Mesodermal cell (in vitro differentiated cells): Measurements from ENCODE around the gene SCN5A.

Experiments used
- H3K27ac ChIP-seq: 2 replicates; pipeline ENCODE4 v1.7.0; 2013; ENCODE audit warnings: mild to moderate bottlenecking, low read depth, low read length, moderate library complexity; ENCODE audit not compliant: severe bottlenecking
- H3K36me3 ChIP-seq: 2 replicates; pipeline ENCODE4 v1.7.1; 2013; ENCODE audit warnings: mild to moderate bottlenecking, low read length, moderate library complexity; ENCODE audit not compliant: control insufficient read depth, insufficient read depth
- H3K4me1 ChIP-seq: one replicate; pipeline ENCODE4 v1.7.1; 2013; ENCODE audit warnings: mild to moderate bottlenecking, low read length; ENCODE audit not compliant: insufficient read depth, control insufficient read depth, poor library complexity, severe bottlenecking
- H3K4me3 ChIP-seq: 2 replicates; pipeline ENCODE4 v1.7.0; 2013; ENCODE audit warnings: low read length, control low read depth, mild to moderate bottlenecking; ENCODE audit not compliant: insufficient read depth, poor library complexity, severe bottlenecking; ENCODE audit errors: extremely low read depth
- H3K9me3 ChIP-seq: 2 replicates; pipeline ENCODE4 v1.7.1; 2013; ENCODE audit warnings: mild to moderate bottlenecking, low read length, moderate library complexity; ENCODE audit not compliant: control insufficient read depth
- WGBS, 2 experiments: methylation state at CpG; one replicate each; pipeline ENCODE4 v1.1.5; 2013; ENCODE audit warnings: missing lambda C conversion rate in 2 of 2; ENCODE audit not compliant: insufficient coverage in 2 of 2; 5-methylcytosine and 5-hydroxymethylcytosine counted together

The SCN5A gene

GRCh38 chr3:38579141-38579540, 70.3 kb downstream of the SCN5A start:
- H3K4me1 ChIP-seq, result no peaks in the 10 kb centered on the region
- no peak overlapping the region for H3K27ac ChIP-seq
- H3K9me3 ChIP-seq, result no peaks in the 10 kb centered on the region
- no peaks in the 10 kb centered on the region for H3K36me3 ChIP-seq
- no peak overlapping the region for H3K4me3 ChIP-seq
- WGBS, 2 experiments, result 76 to 79% methylated on average over 11 to 12 of the region's 12 CpGs

DNA sequence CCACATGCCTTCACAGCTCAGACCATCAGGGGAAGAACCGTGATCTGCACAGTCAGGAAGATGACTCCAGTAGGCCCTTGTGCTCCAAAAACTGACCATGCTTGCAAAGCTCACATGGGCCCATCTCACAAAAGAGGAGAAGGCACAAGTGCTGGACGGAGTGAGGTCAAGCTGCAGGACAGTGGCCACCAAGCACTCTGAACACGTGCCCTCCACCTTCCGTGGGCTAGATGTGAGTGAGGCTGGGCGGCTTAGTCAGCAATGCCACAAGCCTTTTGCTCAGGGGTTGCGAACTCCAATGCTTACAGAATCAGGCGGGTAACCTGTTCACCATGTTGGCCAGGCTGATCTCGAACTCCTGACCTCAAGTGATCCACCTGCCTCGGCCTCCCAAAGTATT, 70.9 kb downstream of the SCN5A start:
- Histone ChIP-seq H3K4me1 (no peaks in the 10 kb centered on the region), H3K27ac (no peak overlapping the region), H3K9me3 (no peaks in the 10 kb centered on the region), H3K36me3 (no peaks in the 10 kb centered on the region), H3K4me3 (no peak overlapping the region)
- WGBS, 2 experiments, result 85 to 93% methylated on average over 8 to 9 of the region's 9 CpGs

GRCh38 chr3:38578081-38578475, 71.4 kb downstream of the SCN5A start:
- H3K4me1 ChIP-seq, result no peaks in the 10 kb centered on the region
- H3K27ac ChIP-seq, result no peak overlapping the region
- H3K4me3 ChIP-seq, result no peak overlapping the region
- 80 to 93% methylated on average over 1 to 2 of the region's 4 CpGs for WGBS, 2 experiments
- no peaks in the 10 kb centered on the region for H3K36me3 ChIP-seq
- H3K9me3 ChIP-seq, result no peaks in the 10 kb centered on the region

DNA sequence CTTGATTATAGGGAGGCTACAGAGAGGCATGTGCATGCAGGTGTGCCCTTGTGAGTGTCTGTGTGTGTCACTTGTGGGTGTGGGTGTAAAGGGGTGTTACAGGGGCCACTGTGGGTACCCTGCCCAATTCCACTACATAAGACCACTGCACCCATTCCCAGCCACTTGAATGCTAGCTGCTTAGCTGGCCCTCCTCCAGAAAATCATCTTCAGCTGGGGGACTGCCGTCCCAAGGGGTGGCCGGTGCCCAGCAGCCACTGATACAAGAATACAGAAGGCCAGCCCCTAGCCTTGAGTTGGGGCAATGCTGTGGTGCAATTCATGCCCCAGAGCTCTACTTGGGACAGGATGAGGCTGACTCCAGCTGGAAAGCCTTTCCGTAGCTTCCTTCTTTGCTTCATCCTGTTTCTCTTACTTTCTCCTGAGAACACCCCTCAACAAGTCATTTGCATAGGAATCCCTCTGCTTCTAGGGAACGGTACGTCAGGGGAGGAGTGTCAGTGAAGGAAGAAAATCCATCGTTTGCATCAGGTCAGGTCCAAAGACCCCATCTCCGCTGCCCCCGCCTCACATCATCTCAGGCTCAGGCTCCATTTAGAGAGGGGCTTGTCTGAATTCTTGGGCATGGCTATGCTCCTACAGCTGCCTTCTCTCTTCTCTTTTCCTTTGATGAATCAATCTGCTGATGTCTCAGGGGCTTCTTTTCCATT, 72.0 kb downstream of the SCN5A start:
- Histone ChIP-seq H3K36me3 (no peaks in the 10 kb centered on the region), H3K9me3 (no peaks in the 10 kb centered on the region), H3K4me3 (no peak overlapping the region), H3K4me1 (no peaks in the 10 kb centered on the region), H3K27ac (no peak overlapping the region)
- WGBS, 2 experiments, result 92 to 97% methylated on average over 4 to 7 of the region's 8 CpGs

DNA sequence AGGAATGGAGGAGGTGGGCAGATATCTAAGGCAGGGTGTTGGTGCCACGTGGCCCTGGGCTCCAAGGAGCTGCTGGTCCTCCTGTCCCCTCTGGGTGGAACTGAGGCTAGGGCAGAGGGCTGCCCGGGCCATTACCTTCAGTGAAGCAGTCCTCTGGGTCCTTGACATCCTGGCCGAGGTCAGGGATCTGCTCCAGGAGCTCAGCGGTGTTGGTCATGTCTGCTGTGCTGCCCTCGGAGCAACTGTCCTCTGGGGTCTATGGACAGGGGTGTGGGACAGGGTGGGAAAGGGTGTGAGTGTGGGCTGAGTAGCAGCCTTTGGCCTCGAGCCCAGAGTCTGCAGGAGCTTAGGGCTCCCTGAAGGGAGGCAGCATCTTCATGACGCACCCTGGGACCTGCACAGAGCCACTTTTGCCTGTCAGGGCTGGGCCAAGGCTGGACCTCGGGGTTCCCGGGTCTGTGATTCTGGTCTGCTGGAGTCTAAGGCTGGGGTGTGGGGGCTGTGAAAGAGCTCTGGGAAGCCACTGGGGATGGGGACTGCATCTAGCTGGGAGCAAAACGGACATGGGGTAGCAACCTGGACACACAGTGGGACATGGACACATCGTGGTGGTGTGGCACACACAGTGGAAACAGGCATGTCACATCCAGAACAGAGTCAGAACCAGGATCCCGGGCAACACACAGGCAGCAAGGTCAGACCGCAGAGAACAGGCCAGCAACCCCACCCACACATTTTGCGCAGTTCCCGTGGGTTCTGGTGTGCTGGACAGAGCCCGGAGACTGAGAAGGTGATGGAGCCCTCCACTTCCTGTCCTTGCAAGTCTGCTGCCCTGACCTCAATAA, 72.7 kb downstream of the SCN5A start:
- H3K4me3 ChIP-seq, result no peak overlapping the region
- 84 to 91% methylated on average over 7 to 13 of the region's 16 CpGs for WGBS, 2 experiments
- no peaks in the 10 kb centered on the region for H3K4me1 ChIP-seq

GRCh38 chr3:38576131-38576525, 73.4 kb downstream of the SCN5A start:
- H3K27ac ChIP-seq, result no peak overlapping the region
- H3K9me3 ChIP-seq, result no peaks in the 10 kb centered on the region
- WGBS, 2 experiments, result 97 to 100% methylated on average over 4 to 5 of the region's 5 CpGs
- H3K4me3 ChIP-seq, result no peak overlapping the region
- H3K36me3 ChIP-seq, result no peaks in the 10 kb centered on the region
- H3K4me1 ChIP-seq, result no peaks in the 10 kb centered on the region

More for the DNA sequence above, 72.7 kb downstream of the SCN5A start:
- H3K36me3 ChIP-seq, result no peaks in the 10 kb centered on the region
- H3K9me3 ChIP-seq, result no peaks in the 10 kb centered on the region
- H3K27ac ChIP-seq, result no peak overlapping the region

GRCh38 chr3:38575279-38575843, 74.1 kb downstream of the SCN5A start:
- Histone ChIP-seq H3K27ac (no peak overlapping the region), H3K4me3 (no peak overlapping the region), H3K9me3 (no peaks in the 10 kb centered on the region), H3K4me1 (no peaks in the 10 kb centered on the region), H3K36me3 (no peaks in the 10 kb centered on the region)
- WGBS, 2 experiments, result 97 to 99% methylated on average over 16 to 17 of the region's 18 CpGs

GRCh38 chr3:38574411-38575278, 74.8 kb downstream of the SCN5A start:
- Histone ChIP-seq H3K9me3 (no peaks in the 10 kb centered on the region), H3K4me3 (no peak overlapping the region), H3K4me1 (no peaks in the 10 kb centered on the region), H3K27ac (peak overlapping the region; percentile 5), H3K36me3 (no peaks in the 10 kb centered on the region)
- 86 to 92% methylated on average over 4 to 5 of the region's 6 CpGs for WGBS, 2 experiments

- Histone ChIP-seq H3K4me3 (no peak overlapping the region), H3K4me1 (no peaks in the 10 kb centered on the region), H3K36me3 (no peaks in the 10 kb centered on the region), H3K27ac (no peak overlapping the region), H3K9me3 (no peaks in the 10 kb centered on the region)
- 79 to 83% methylated on average over 2 to 3 of the region's 3 CpGs for WGBS, 2 experiments
These were observed 75.9 kb downstream of the SCN5A start for GRCh38 chr3:38573556-38573955.

- Histone ChIP-seq H3K4me1 (no peaks in the 10 kb centered on the region), H3K36me3 (no peaks in the 10 kb centered on the region), H3K9me3 (no peaks in the 10 kb centered on the region), H3K4me3 (no peak overlapping the region), H3K27ac (no peak overlapping the region)
- no CpG with 5 or more reads among the region's 3 CpGs for WGBS, 2 experiments
These were observed 76.4 kb downstream of the SCN5A start for GRCh38 chr3:38573111-38573510.
